ENCODE measurements around the gene PYGO1. TPM values are rescaled to one million over a fixed set of nuclear protein-coding genes. Genes with fewer than 3 reads are reported as not detected.
"Not testable (repeated sequence)": the region's sequence is repeated elsewhere in the genome, so short reads cannot be mapped to it uniquely, and the experiment has no call there.

The PYGO1 gene
- total RNA-seq, 1 experiment from 2014 or later = 3.8 TPM

GRCh38 chr15:55507567-55507966 is 80.6 kb downstream of the PYGO1 start:
- DNase-seq (ENCODE audit: low read depth) = no peak

- not testable (repeated sequence) for DNase-seq (ENCODE audit: low read depth)
Observed at GRCh38 chr15:55505407-55505806, 82.7 kb downstream of the PYGO1 start.

GRCh38 chr15:55499151-55499550 is 89.0 kb downstream of the PYGO1 start:
- no peak for DNase-seq (ENCODE audit: low read depth)

- peak; percentile 90 for DNase-seq (ENCODE audit: low read depth)
Observed at GRCh38 chr15:55498109-55498938, 89.8 kb downstream of the PYGO1 start.

- DNase-seq (ENCODE audit: low read depth) = no peak
Observed at GRCh38 chr15:55496716-55497115, 91.4 kb downstream of the PYGO1 start.

GRCh38 chr15:55494931-55495330 is 93.2 kb downstream of the PYGO1 start:
- DNase-seq (ENCODE audit: low read depth) = no peak

GRCh38 chr15:55488952-55489600 is 99.1 kb downstream of the PYGO1 start:
- DNase-seq (ENCODE audit: low read depth) = peak; percentile 71

Other genes with a start within 250 kb of the PYGO1 start
- gene CCPG1, start 180.0 kb downstream of the PYGO1 start, total RNA-seq (2014; rRNA removed; shearing (Covaris generic)) = 28.3 and 28.9 TPM in 2 replicates
- gene PIERCE2, start 179.8 kb downstream of the PYGO1 start, total RNA-seq (2014; rRNA removed; shearing (Covaris generic)) = 0.11 and 1.3 TPM in 2 replicates
- gene DNAAF4, start 80.1 kb downstream of the PYGO1 start, total RNA-seq (2014; rRNA removed; shearing (Covaris generic)) = 5.5 and 19.0 TPM in 2 replicates
- gene PRTG, start 154.8 kb upstream of the PYGO1 start, total RNA-seq (2014; rRNA removed; shearing (Covaris generic)) = 0.63 and 2.9 TPM in 2 replicates

Measured in Daoy (cell line).